Coronary artery (tissue), 2 donors: ENCODE results near the gene CCL25.

Experiments
- DNase-seq: peaks from one replicate; pipeline ENCODE4 v3.0.0-alpha.2; 2017; ENCODE audit warnings: low spot score
- H3K27ac ChIP-seq, 2 donors: fragments of 200-600 bp; sonication (generic); one replicate each; pipeline ENCODE4 v1.5.1; 2016 to 2019
- H3K4me3 ChIP-seq: fragments of 200-600 bp; sonication (generic); 2 replicates; pipeline ENCODE4 v1.5.1; 2016; ENCODE audit warnings: mild to moderate bottlenecking, moderate library complexity
- CTCF ChIP-seq: fragments of 200-600 bp; sonication (generic); IDR thresholded peaks from one replicate; pipeline ENCODE4 v1.5.1; 2019; ENCODE audit warnings: antibody characterized with exemption

The CCL25 gene

GRCh38 chr19:8087876-8088275 lies 35.3 kb downstream of the CCL25 start:
- Histone ChIP-seq H3K4me3 (no peak overlapping the region), H3K27ac (no peak overlapping the region)
- no peak for TF ChIP-seq CTCF
- no peak for DNase-seq

GRCh38 chr19:8088752-8089663 lies 36.4 kb downstream of the CCL25 start:
- no peak overlapping the region for H3K27ac ChIP-seq
- TF ChIP-seq CTCF: no peak
- no peak for DNase-seq
- no peak overlapping the region for H3K4me3 ChIP-seq

GRCh38 chr19:8089664-8090601 lies 37.4 kb downstream of the CCL25 start:
- TF ChIP-seq CTCF: no peak

GRCh38 chr19:8090950-8091349 lies 38.4 kb downstream of the CCL25 start:
- Histone ChIP-seq H3K27ac (no peak overlapping the region), H3K4me3 (no peak overlapping the region)
- no peak for TF ChIP-seq CTCF
- no peak for DNase-seq

More at GRCh38 chr19:8089664-8090601, 37.4 kb downstream of the CCL25 start:
- H3K4me3 ChIP-seq: no peak overlapping the region
- H3K27ac ChIP-seq: no peak overlapping the region
- DNase-seq: no peak

GRCh38 chr19:8093740-8094139 lies 41.2 kb downstream of the CCL25 start:
- H3K27ac ChIP-seq: no peak overlapping the region
- no peak for TF ChIP-seq CTCF
- H3K4me3 ChIP-seq: no peak overlapping the region
- DNase-seq: no peak

- Histone ChIP-seq H3K4me3 (no peak overlapping the region), H3K27ac (no peak overlapping the region)
- no peak for DNase-seq
- no peak for TF ChIP-seq CTCF
These were observed 41.8 kb downstream of the CCL25 start for GRCh38 chr19:8094336-8094735.
